Measurements from ENCODE around the gene PRDM16. TPM values are rescaled to one million over a fixed set of nuclear protein-coding genes. Genes with fewer than 3 reads are reported as not detected.

PRDM16 gene
- polyA plus RNA-seq, 1 donor from 2014 or later, result 0.21 TPM

GRCh38 chr1:3038571-3039181 is 30.3 kb upstream of the PRDM16 start:
- Histone ChIP-seq H3K9me3 (ENCODE audit: low read length) (no peaks in the 10 kb centered on the region), H3K9me2 (ENCODE audit: insufficient read depth, low read length) (no peaks in the 10 kb centered on the region), H3F3A (ENCODE audit: insufficient read depth, low read length, poor library complexity, severe bottlenecking) (no peaks in the 10 kb centered on the region), H3K27me3 (ENCODE audit: insufficient read depth, low read depth, low read length) (no peaks in the 10 kb centered on the region), H3K4me2 (ENCODE audit: low read length) (no peak overlapping the region), H3K36me3 (ENCODE audit: insufficient read depth, low read length) (no peaks in the 10 kb centered on the region), H3K4me3 (ENCODE audit: low read length) (no peak overlapping the region), H2AFZ (ENCODE audit: low read depth, low read length) (no peak overlapping the region), H3K27ac (ENCODE audit: low read length) (no peak overlapping the region), H3K9ac (ENCODE audit: low read length) (no peak overlapping the region), H3K79me2 (replicated peaks; ENCODE audit: insufficient read depth, low read length) (no peaks in the 10 kb centered on the region), H4K20me1 (ENCODE audit: insufficient read depth) (no peaks in the 10 kb centered on the region)
- TF ChIP-seq REST (IDR thresholded peaks at IDR 0.05; ENCODE audit: borderline replicate concordance), result no peak
- TF ChIP-seq MXI1 (conservative IDR thresholded peaks at IDR 0.05; ENCODE audit: poor library complexity, severe bottlenecking), result no peak
- no peak for TF ChIP-seq POLR2AphosphoS5 (IDR thresholded peaks at IDR 0.05)
- TF ChIP-seq RAD21 (conservative IDR thresholded peaks at IDR 0.05), result no peak
- TF ChIP-seq EP300 (conservative IDR thresholded peaks at IDR 0.05; ENCODE audit: poor library complexity, severe bottlenecking), result no peak
- no peak for TF ChIP-seq CTCF (IDR thresholded peaks at IDR 0.05; ENCODE audit: poor library complexity, severe bottlenecking)
- no peak for TF ChIP-seq EZH2 (IDR thresholded peaks at IDR 0.05; ENCODE audit: borderline replicate concordance, insufficient read depth, low read length, poor library complexity, severe bottlenecking)

- no peak overlapping the region for H3K4me3 ChIP-seq (ENCODE audit: low read length)
- H3K4me2 ChIP-seq (ENCODE audit: low read length), result no peak overlapping the region
- H3K79me2 ChIP-seq (replicated peaks; ENCODE audit: insufficient read depth, low read length), result no peaks in the 10 kb centered on the region
- TF ChIP-seq TAF1 (IDR thresholded peaks at IDR 0.05; ENCODE audit: low read depth) (no peak), POLR2AphosphoS5 (IDR thresholded peaks at IDR 0.05) (no peak), MXI1 (conservative IDR thresholded peaks at IDR 0.05; ENCODE audit: poor library complexity, severe bottlenecking) (no peak), EZH2 (IDR thresholded peaks at IDR 0.05; ENCODE audit: borderline replicate concordance, insufficient read depth, low read length, poor library complexity, severe bottlenecking) (no peak), SMC3 (conservative IDR thresholded peaks at IDR 0.05; ENCODE audit: poor library complexity) (no peak), REST (IDR thresholded peaks at IDR 0.05; ENCODE audit: borderline replicate concordance) (no peak), EP300 (conservative IDR thresholded peaks at IDR 0.05; ENCODE audit: poor library complexity, severe bottlenecking) (no peak), RAD21 (conservative IDR thresholded peaks at IDR 0.05) (no peak)
- no peaks in the 10 kb centered on the region for H3K9me2 ChIP-seq (ENCODE audit: insufficient read depth, low read length)
- H3F3A ChIP-seq (ENCODE audit: insufficient read depth, low read length, poor library complexity, severe bottlenecking), result no peaks in the 10 kb centered on the region
- H3K27me3 ChIP-seq (ENCODE audit: insufficient read depth, low read depth, low read length), result no peaks in the 10 kb centered on the region
- no peak overlapping the region for H3K9ac ChIP-seq (ENCODE audit: low read length)
- no peak overlapping the region for H2AFZ ChIP-seq (ENCODE audit: low read depth, low read length)
- peaks cover 1% of the 10 kb centered on the region for H3K9me3 ChIP-seq (ENCODE audit: low read length)
- no peaks in the 10 kb centered on the region for H4K20me1 ChIP-seq (ENCODE audit: insufficient read depth)
- H3K36me3 ChIP-seq (ENCODE audit: insufficient read depth, low read length), result no peaks in the 10 kb centered on the region
- no peak overlapping the region for H3K27ac ChIP-seq (ENCODE audit: low read length)
Observed at GRCh38 chr1:3040004-3040403, 29.0 kb upstream of the PRDM16 start.

Data from neural cell (in vitro differentiated cells).